ENCODE data around the gene KIAA0753.

Gene KIAA0753

DNA sequence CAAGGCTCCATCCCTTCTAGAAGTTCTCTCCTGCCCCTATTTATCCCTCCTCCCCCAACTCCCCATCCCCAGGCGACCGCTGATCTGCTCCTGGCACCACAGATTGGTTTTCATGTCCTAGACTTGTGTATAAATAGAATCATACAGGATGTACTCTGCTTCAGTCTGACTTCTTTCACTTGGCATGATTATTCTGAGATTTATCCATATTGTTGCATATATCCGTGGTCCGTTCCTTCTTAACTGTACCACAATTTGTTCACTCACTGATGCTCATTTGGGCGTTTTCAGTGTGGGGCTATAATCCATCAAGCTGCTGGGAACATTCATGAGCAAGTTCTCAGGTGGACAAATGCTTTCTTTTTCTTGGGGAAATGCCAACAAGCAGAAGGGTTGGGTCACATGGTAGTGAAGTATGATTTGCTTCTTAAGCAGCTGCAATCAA is 108.0 kb downstream of the KIAA0753 start:
- no peak for DNase-seq (ENCODE audit: low spot score)
- TF ChIP-seq CTCF (conservative IDR thresholded peaks at IDR 0.05; ENCODE audit: low read depth) = no peak
- CTCF ChIA-PET = no interaction called here
- H3K27ac ChIP-seq = no peak overlapping the region
- POLR2A ChIA-PET (ENCODE audit: low non-redundant PET) = no interaction called here

DNA sequence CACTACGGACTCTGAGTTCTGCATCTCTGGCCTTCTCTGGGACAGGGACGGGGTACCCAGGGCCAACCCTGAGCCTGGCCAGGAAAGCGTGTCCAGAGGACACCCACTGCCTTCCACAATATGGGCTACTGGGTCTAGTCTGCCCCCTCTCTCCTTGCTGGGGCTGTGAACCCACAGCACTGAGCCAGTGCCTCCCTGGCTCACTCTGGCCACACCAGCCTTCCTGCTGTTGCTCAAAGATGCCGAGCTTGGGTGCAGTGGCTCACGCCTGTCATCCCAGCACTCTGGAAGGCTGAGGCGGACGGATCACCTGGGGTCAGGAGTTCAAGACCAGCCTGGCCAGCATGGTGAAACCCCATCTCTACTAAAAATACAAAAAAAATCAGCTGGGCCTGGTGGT is 108.9 kb downstream of the KIAA0753 start:
- CTCF ChIA-PET = no interaction called here
- no peak for DNase-seq (ENCODE audit: low spot score)
- TF ChIP-seq CTCF (conservative IDR thresholded peaks at IDR 0.05; ENCODE audit: low read depth) = no peak
- peak overlapping the region; percentile 20; the same call in 1 of the 2 replicates for H3K27ac ChIP-seq
- POLR2A ChIA-PET (ENCODE audit: low non-redundant PET) = no interaction called here

- ChIA-PET CTCF (no interaction called here), POLR2A (ENCODE audit: low non-redundant PET) (no interaction called here)
- DNase-seq (ENCODE audit: low spot score) = no peak
- no peak for TF ChIP-seq CTCF (conservative IDR thresholded peaks at IDR 0.05; ENCODE audit: low read depth)
- peak overlapping the region; percentile 32 for H3K27ac ChIP-seq
Measured at GRCh38 chr17:6530324-6530920, 110.1 kb downstream of the KIAA0753 start.

DNA sequence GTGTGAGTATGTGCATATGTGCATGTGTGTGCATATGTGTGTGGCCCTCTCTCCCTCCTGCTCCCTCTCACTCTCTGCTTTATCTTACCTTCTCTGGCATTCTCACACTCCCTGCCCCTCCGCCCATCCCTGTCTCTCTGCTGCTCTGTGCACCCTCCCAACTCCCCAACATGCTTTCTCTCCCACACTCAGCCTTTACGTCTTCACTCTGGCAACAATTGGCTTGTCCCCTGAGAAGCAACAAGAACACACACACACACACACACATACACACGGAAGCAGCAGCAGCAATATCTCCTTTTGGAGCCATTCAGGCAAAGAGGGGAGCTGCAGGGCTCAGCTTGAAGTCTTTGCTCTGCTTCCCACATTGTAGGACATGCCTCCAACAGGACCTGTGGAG is 112.0 kb downstream of the KIAA0753 start:
- ChIA-PET CTCF (interaction anchor here (0.7 kb wide), 1 partner anchor 19 kb away, joined by 3 read pairs; no protein-coding TSS in a partner anchor), POLR2A (ENCODE audit: low non-redundant PET) (no interaction called here)
- peak overlapping the region; percentile 32 for H3K27ac ChIP-seq
- no peak for TF ChIP-seq CTCF (conservative IDR thresholded peaks at IDR 0.05; ENCODE audit: low read depth)
- DNase-seq (ENCODE audit: low spot score) = no peak
